Activated CD4-positive, alpha-beta memory T cell treated with anti-CD3 and anti-CD28 coated beads, Interleukin-2, amount 10 ng/mL, durations not matched to agents 7 days and 5 days (primary cell): ENCODE data around the gene FZR1. TPM values are rescaled to one million over a fixed set of nuclear protein-coding genes. Genes with fewer than 3 reads are reported as not detected.
"Not testable (repeated sequence)": the region's sequence is repeated elsewhere in the genome, so short reads cannot be mapped to it uniquely, and the experiment has no call there.

Source experiments
- CTCF ChIA-PET: fragments of 350-600 bp; sonication (Branson Sonifier 250); formaldehyde crosslinking; loops from one replicate; lab custom pipeline; 2021; ENCODE audit warnings: antibody characterized with exemption, inconsistent platforms; lab: Charles Lee
- POLR2A ChIA-PET: fragments of 350-600 bp; sonication (Branson Sonifier 250); formaldehyde crosslinking; loops from one replicate; lab custom pipeline; 2021; ENCODE audit warnings: antibody characterized with exemption; lab: Charles Lee
- DNase-seq: peaks from one replicate; pipeline ENCODE4 v3.0.0-alpha.2; 2020
- H3K27ac Mint-ChIP-seq: one replicate; pipeline ENCODE4 v1.8.0; 2021; ENCODE audit warnings: mild to moderate bottlenecking, mixed read lengths
- H3K27me3 Mint-ChIP-seq: one replicate; pipeline ENCODE4 v1.8.0; 2021; ENCODE audit warnings: mixed read lengths
- H3K36me3 Mint-ChIP-seq: one replicate; pipeline ENCODE4 v1.8.0; 2021; ENCODE audit warnings: low read depth, mixed read lengths
- H3K4me1 Mint-ChIP-seq: one replicate; pipeline ENCODE4 v1.8.0; 2021; ENCODE audit warnings: mixed read lengths
- H3K4me3 Mint-ChIP-seq: one replicate; pipeline ENCODE4 v1.8.0; 2021; ENCODE audit warnings: mild to moderate bottlenecking, mixed read lengths
- H3K9me3 Mint-ChIP-seq: one replicate; pipeline ENCODE4 v1.8.0; 2021; ENCODE audit warnings: mixed read lengths
- total RNA-seq, 2 experiments: library from RNA; stranded (reverse); gene quantifications; one replicate each; pipeline ENCODE4 v1.2.3, GENCODE V29; 2021

The FZR1 gene
- total RNA-seq, 2 experiments from 2014 or later: 72.2 to 75.6 TPM

DNA sequence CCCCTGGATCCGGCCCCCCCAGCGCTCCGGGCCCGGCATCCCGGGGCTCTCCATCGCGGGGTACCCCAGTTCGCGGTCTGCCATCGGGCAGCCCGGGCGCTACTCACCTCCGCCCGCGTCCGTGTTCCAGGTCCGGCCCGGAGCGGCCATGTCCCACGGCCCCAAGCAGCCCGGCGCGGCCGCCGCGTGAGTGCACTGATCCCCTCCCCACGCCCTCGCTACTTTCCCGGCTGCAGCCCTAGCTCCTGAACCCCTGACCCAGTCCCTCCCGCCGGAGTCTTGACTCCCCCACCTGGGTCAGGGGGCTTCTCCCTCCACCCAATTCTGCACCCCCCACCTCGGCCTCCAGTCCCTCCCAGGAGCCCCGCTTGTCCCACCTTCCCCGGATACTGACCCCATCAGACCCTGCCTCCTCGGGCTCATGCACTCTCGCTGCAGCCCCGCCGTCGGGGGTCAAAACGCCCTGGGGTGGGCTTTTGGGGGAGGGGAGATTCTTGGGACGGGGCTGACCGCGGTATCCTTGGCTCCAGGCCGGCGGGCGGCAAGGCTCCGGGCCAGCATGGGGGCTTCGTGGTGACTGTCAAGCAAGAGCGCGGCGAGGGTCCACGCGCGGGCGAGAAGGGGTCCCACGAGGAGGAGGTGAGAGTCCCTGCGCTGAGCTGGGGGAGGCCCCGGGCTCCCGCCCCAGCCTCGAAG is 67.2 kb downstream of the FZR1 start:
- Mint-ChIP-seq H3K4me1 (peaks cover 12% of the 10 kb centered on the region), H3K9me3 (no peaks in the 10 kb centered on the region), H3K36me3 (peaks cover 13% of the 10 kb centered on the region), H3K4me3 (peak overlapping the region; percentile 77), H3K27me3 (no peaks in the 10 kb centered on the region), H3K27ac (peak overlapping the region; percentile 47)
- POLR2A ChIA-PET: interaction anchor here (0.7 to 1.5 kb wide), 6 partner anchors 17 to 189 kb away, joined by 3 to 6 read pairs (median 4); partner anchors contain the start of genes DOHH, MFSD12 and MRPL54
- DNase-seq: no peak
- CTCF ChIA-PET: interaction anchor here (1.1 kb wide), 1 partner anchor 18 kb away, joined by 3 read pairs; no protein-coding TSS in a partner anchor

DNA sequence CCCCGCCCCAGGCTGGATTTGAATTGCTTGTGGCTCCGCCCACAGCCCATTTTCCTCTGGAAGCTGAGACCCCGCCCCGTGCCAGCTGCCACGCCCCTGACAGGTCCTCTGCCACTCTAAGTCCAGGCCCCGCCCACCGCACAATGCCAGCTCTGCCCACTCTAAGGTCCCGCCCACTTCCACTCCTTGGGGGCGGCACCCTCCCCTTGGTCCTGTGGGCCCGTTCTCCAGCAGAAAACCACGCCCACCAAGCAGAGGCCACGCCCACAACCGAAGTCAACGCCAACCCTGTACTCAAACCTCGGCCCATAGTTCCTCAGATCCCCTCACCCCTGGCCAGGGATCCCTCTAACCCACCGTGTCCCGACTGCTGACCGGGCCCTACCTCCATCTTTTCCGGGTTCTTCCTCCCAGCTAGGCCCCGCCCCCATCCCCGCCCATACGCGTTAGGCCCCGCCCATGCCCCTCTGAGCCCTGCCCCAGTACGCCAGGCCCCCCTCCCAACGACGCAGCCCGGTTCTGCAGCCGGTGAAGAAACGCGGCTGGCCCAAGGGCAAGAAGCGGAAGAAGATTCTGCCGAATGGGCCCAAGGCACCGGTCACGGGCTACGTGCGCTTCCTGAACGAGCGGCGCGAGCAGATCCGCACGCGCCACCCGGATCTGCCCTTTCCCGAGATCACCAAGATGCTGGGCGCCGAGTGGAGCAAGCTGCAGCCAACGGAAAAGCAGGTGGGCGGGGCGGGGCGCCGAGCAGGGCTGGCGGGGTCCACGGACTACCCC is 67.9 kb downstream of the FZR1 start:
- Mint-ChIP-seq H3K9me3 (no peaks in the 10 kb centered on the region), H3K4me3 (peak overlapping the region; percentile 77), H3K27me3 (no peaks in the 10 kb centered on the region), H3K36me3 (peaks cover 13% of the 10 kb centered on the region), H3K4me1 (peaks cover 12% of the 10 kb centered on the region), H3K27ac (peak overlapping the region; percentile 61)
- ChIA-PET POLR2A (interaction anchor here (0.7 to 1.5 kb wide), 6 partner anchors 17 to 188 kb away, joined by 3 to 6 read pairs (median 4); partner anchors contain the start of genes DOHH, MFSD12 and MRPL54), CTCF (interaction anchor here (1.1 kb wide), 1 partner anchor 17 kb away, joined by 3 read pairs; no protein-coding TSS in a partner anchor)
- DNase-seq: peak; percentile 95

DNA sequence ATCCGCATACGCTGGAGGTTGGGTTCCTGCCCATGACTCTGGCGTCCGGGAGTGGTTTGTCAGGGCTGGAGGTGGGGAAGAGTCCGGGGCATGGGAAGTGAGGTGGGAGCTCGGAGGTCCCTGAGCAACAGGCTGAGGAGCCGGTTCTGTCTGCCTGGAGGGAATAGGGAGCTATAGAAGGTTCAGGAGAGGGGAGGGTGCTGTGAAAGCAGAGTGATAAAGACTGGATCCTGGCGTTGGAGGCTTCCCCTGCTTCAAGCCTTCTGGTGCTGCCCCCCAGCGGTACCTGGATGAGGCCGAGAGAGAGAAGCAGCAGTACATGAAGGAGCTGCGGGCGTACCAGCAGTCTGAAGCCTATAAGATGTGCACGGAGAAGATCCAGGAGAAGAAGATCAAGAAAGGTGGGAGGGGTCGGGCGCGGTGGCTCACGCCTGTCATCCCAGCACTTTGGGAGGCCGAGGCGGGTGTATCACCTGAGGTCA is 69.2 kb downstream of the FZR1 start:
- Mint-ChIP-seq H3K36me3 (peaks cover 13% of the 10 kb centered on the region), H3K27ac (no peak overlapping the region), H3K27me3 (no peaks in the 10 kb centered on the region), H3K9me3 (no peaks in the 10 kb centered on the region), H3K4me1 (peaks cover 12% of the 10 kb centered on the region), H3K4me3 (peak overlapping the region; percentile 8)
- CTCF ChIA-PET: interaction anchor here (0.8 kb wide), 1 partner anchor 19 kb away, joined by 3 read pairs; no protein-coding TSS in a partner anchor
- no peak for DNase-seq
- POLR2A ChIA-PET: no interaction called here

DNA sequence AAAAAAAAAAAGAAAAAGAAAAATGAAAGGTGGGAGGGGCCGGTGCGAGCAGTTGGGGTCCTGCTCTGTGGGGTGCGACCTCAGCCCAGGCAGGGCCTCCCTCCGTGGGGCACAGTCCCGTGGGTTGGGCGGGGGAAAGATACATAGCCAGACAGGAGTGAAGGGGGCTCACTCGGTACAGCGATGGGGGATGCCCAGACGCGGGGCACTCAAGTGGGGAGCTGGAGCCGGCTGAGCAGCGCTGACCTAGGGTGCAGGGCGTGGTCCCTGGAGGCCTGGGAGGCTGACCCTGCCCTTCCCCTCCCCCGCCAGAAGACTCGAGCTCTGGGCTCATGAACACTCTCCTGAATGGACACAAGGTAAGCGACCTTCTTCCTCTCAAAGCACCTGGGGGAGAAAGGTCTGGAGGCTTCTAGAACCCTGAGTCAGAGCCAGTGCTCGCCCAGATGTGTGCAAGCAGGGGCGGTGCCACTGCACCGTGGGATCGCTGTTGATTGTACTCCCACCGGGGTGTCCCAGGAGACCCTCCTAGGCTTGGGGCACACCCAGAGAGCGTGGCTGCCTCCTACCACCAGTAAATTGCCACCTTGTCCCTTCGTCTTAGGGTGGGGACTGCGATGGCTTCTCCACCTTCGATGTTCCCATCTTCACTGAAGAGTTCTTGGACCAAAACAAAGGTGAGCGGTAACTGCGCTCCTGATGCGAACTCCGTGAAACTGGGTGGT is 70.0 kb downstream of the FZR1 start:
- Mint-ChIP-seq H3K27ac (no peak overlapping the region), H3K27me3 (no peaks in the 10 kb centered on the region), H3K4me3 (no peak overlapping the region), H3K9me3 (no peaks in the 10 kb centered on the region), H3K36me3 (peaks cover 13% of the 10 kb centered on the region), H3K4me1 (peaks cover 12% of the 10 kb centered on the region)
- ChIA-PET CTCF (interaction anchor here (0.8 kb wide), 1 partner anchor 20 kb away, joined by 3 read pairs; no protein-coding TSS in a partner anchor), POLR2A (no interaction called here)
- no peak for DNase-seq

DNA sequence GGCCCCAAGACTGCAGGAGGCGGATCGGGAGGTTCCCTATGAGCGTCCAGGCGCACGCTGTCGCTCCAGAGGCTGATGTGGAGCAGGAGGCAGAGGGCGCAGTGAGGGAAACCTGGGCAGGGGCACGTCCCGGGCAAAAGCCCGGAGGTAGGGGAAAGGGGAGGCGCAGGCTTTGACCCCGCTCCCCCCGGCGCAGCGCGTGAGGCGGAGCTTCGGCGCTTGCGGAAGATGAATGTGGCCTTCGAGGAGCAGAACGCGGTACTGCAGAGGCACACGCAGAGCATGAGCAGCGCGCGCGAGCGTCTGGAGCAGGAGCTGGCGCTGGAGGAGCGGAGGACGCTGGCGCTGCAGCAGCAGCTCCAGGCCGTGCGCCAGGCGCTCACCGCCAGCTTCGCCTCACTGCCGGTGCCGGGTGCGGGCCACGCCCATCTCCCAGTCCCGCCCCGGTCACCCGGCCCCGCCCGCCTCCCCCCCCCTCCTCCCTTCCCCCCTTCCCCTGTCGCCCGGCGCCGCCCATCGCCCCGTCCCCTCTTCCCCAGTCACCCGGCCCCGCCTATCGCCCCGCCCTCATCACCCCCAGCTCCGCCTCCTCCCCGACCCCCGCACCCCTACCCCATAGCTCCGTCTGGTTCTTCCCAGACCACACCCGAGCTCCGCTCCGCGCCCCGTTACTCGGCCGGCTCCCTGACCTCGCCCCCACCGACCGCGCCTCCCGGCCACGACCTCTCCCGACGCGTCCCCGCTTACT is 70.8 kb downstream of the FZR1 start:
- Mint-ChIP-seq H3K9me3 (no peaks in the 10 kb centered on the region), H3K4me1 (peaks cover 8% of the 10 kb centered on the region), H3K27ac (no peak overlapping the region), H3K36me3 (peaks cover 13% of the 10 kb centered on the region), H3K4me3 (no peak overlapping the region), H3K27me3 (no peaks in the 10 kb centered on the region)
- CTCF ChIA-PET: no interaction called here
- POLR2A ChIA-PET: no interaction called here
- DNase-seq: no peak

DNA sequence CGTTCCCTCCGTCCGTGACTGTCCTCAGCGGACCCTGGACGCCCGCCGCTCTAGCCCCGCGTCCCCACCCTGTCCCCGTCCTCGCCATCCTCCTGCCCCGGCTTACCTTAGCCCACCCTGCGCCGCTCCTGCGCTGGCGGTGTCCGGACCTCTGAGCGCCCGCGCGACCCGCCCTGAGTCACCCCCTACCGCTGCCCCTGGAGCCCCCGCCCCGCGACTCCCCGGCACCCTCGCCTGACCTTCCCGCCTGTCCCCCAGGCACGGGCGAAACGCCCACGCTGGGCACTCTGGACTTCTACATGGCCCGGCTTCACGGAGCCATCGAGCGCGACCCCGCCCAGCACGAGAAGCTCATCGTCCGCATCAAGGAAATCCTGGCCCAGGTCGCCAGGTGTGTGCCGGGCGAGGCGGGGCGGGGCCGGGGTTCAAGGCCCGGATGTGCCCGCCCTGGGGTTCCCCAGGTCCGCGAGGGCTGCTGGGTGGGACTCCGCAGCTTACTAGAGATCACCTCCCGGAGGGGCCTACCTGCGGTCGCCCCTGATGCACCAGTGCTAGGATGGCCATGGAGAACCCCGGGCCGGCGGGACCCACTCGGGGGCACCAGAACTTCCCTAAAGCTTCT is 71.7 kb downstream of the FZR1 start:
- no peaks in the 10 kb centered on the region for H3K9me3 Mint-ChIP-seq
- H3K27me3 Mint-ChIP-seq: no peaks in the 10 kb centered on the region
- no peak for DNase-seq
- POLR2A ChIA-PET: no interaction called here
- H3K27ac Mint-ChIP-seq: no peak overlapping the region
- peaks cover 3% of the 10 kb centered on the region for H3K4me1 Mint-ChIP-seq
- no peak overlapping the region for H3K4me3 Mint-ChIP-seq
- CTCF ChIA-PET: no interaction called here
- H3K36me3 Mint-ChIP-seq: peaks cover 13% of the 10 kb centered on the region

DNA sequence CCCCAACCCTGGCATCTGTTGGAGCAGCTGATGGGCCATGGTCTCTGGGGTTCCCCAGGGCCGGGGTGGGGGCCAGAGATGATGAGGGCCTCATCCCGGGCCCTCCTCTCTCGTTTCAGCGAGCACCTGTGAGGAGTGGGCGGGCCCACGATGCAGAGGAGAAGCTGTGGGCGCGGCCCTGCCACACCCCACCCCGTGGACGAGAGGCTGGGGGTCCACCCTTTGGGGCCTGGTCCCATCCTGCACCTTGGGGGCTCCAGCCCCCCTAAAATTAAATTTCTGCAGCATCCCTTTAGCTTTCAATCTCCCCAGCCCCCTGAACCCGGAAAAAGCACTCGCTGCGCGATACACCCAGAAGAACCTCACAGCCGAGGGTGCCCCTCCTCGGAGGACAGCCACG is 72.3 kb downstream of the FZR1 start:
- H3K4me3 Mint-ChIP-seq: no peak overlapping the region
- H3K36me3 Mint-ChIP-seq: peaks cover 13% of the 10 kb centered on the region
- DNase-seq: no peak
- H3K27me3 Mint-ChIP-seq: peaks cover 2% of the 10 kb centered on the region
- peaks cover 3% of the 10 kb centered on the region for H3K4me1 Mint-ChIP-seq
- H3K9me3 Mint-ChIP-seq: no peaks in the 10 kb centered on the region
- ChIA-PET POLR2A (interaction anchor here (1.4 kb wide), 1 partner anchor 46 kb away, joined by 3 read pairs; no protein-coding TSS in a partner anchor), CTCF (no interaction called here)
- H3K27ac Mint-ChIP-seq: no peak overlapping the region

DNA sequence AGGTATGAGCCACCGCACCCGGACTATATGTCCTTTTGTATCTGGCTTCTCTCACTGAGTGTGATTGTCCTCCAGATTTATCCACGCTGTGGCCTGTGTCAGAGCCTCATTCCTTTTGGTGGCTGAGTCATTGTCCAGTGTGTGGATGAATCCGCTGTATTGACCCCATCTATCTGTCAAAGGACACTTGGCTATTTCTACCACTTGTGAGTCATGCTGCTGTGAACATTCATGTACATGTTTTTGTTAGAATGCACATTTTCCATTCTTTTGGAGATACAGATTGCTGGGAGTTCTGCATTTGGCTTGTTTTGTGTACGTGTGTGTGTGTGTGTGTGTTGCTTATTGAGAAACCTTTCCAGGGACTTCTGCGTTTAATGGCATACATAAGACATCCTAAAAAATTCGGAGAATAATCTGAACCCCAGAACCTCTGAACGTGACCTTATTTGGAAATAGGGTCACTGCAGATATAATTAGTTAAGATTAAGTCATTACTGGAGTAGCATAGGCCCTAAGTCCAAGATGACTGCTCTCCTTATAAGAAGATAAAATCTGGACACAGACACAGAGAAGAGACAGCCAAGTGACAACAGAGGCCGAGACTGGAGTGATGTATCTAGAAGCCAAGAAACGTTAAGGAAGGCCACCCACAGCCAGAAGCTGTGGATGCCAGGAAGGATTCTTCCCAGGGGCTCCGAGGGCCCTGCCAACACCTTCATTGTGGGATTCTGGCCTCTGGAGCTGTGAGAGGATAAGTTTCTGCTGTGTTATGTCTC is 74.2 kb downstream of the FZR1 start:
- CTCF ChIA-PET: no interaction called here
- Mint-ChIP-seq H3K4me1 (no peaks in the 10 kb centered on the region), H3K27ac (no peak overlapping the region), H3K4me3 (no peak overlapping the region), H3K27me3 (peaks cover 4% of the 10 kb centered on the region), H3K9me3 (no peaks in the 10 kb centered on the region), H3K36me3 (peaks cover 5% of the 10 kb centered on the region)
- DNase-seq: no peak
- POLR2A ChIA-PET: no interaction called here

DNA sequence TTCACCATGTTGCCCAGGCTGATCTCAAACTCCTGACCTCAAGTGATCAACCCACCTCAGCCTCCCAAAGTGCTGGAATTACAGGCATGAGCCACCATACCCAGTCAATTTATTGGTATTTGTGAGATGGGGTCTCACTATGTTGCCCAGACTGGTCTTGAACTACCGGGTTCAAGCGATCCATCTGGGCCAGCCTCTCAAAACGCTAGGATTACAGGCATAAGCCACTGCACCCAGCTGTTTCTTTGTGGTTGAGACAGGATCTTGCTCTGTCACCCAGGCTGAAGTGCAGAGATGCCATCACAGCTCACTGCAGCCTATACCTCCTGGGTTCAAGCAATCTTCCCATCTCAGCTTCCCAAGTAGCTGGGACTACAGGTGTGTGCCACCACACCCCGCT is 75.7 kb downstream of the FZR1 start:
- H3K27me3 Mint-ChIP-seq, H3K27ac Mint-ChIP-seq, DNase-seq, POLR2A ChIA-PET, H3K4me3 Mint-ChIP-seq, H3K36me3 Mint-ChIP-seq, H3K9me3 Mint-ChIP-seq, H3K4me1 Mint-ChIP-seq: not testable (repeated sequence)
- CTCF ChIA-PET: interaction anchor here (0.8 kb wide), 1 partner anchor 9 kb away, joined by 3 read pairs; no protein-coding TSS in a partner anchor

DNA sequence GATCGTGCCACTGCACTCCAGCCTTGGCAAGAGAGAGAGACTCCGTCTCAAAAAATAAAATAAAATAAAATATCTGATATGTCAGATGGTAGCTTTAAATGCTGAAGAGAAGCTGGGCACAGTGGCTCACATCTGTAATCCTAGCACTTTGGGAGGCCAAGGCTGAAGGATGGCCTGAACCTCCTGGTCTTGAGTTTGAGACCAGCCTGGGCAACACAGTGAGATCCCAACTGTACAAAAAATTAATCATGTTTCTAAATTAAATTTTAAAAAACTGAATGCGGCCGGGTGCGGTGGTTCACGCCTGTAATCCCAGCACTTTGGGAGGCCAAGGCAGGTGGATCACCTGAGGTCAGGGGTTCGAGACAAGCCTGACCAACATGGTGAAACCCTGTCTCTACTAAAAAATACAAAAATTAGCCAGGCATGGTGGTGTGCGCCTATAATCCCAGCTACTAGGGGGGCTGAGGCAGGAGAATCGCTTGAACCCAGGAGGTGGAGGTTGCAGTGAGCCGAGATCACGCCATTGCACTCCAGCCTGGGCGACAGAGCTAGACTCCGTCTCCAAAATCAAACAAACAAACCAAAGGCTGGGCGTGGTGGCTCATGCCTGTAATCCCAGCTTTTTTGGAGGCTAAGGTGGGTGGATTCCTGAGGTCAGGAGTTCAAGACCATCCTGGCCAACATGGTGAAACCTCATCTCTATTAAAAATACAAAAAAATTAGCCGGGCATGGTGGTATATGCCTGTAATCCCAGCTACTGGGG is 78.1 kb downstream of the FZR1 start:
- DNase-seq, H3K9me3 Mint-ChIP-seq, H3K4me3 Mint-ChIP-seq, CTCF ChIA-PET, POLR2A ChIA-PET, H3K27ac Mint-ChIP-seq, H3K4me1 Mint-ChIP-seq, H3K36me3 Mint-ChIP-seq, H3K27me3 Mint-ChIP-seq: not testable (repeated sequence)
